AG09309 (cell line): ENCODE data around the gene IQGAP2.

ENCODE experiments used
- DNase-seq: peaks from one replicate; pipeline ENCODE4 v3.0.0-alpha.2; 2010; ENCODE audit warnings: low read depth
- H3K4me3 ChIP-seq: 2 replicates; pipeline ENCODE4 v1.5.1; 2011; ENCODE audit warnings: mild to moderate bottlenecking, low read depth, low read length, moderate library complexity; ENCODE audit not compliant: control insufficient read depth
- TF ChIP-seq, protein P1 (sequence below): IDR thresholded peaks from 2 replicates; pipeline ENCODE4 v1.5.1; 2011; ENCODE audit warnings: mild to moderate bottlenecking, low read depth, low read length, inconsistent platforms; ENCODE audit not compliant: insufficient read depth, control insufficient read depth; ENCODE audit errors: missing control alignments

IQGAP2 gene

DNA sequence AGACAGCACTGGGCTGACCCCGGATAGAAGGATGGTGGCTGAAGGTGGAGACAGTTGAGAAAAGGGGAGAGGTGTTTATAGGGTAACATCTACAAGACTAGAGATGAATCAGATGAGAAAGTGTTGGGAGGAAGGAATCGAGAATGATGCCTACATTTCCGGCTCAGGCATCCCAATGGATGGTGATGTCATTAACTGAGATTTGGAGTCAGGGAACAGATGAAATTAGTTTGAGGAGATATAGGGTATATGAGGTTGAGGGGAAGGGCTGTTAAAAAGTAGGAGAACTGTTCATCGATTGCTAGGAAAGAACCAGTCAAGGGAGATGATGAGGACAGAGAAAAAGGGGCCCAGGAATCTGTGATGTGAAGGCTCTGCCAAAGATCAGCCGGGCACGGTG, 24.7 kb upstream of the IQGAP2 start:
- TF ChIP-seq, protein P1, sequence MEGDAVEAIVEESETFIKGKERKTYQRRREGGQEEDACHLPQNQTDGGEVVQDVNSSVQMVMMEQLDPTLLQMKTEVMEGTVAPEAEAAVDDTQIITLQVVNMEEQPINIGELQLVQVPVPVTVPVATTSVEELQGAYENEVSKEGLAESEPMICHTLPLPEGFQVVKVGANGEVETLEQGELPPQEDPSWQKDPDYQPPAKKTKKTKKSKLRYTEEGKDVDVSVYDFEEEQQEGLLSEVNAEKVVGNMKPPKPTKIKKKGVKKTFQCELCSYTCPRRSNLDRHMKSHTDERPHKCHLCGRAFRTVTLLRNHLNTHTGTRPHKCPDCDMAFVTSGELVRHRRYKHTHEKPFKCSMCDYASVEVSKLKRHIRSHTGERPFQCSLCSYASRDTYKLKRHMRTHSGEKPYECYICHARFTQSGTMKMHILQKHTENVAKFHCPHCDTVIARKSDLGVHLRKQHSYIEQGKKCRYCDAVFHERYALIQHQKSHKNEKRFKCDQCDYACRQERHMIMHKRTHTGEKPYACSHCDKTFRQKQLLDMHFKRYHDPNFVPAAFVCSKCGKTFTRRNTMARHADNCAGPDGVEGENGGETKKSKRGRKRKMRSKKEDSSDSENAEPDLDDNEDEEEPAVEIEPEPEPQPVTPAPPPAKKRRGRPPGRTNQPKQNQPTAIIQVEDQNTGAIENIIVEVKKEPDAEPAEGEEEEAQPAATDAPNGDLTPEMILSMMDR = no peak
- DNase-seq = no peak
- no peak overlapping the region for H3K4me3 ChIP-seq

DNA sequence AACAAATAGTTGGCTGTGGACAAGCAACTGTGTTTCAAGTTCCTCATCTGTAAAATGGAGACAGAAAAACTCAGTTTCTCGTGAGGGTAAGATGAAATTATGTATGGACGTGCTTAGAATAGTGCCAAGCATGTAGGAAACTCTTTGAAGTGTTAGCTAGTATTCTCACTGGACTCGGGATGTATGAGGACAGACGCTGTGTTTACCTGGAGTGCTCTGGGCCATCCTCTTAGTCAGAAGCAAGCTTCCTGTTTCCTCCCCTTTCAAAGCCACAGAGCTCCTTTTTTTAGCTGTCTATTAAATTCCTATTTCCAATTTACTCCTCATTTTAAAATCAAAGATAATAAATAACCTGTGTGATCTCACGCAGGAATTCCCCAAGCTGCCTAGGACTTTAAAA, 23.8 kb upstream of the IQGAP2 start:
- no peak for DNase-seq
- no peak overlapping the region for H3K4me3 ChIP-seq
- TF ChIP-seq, protein P1 = no peak

DNA sequence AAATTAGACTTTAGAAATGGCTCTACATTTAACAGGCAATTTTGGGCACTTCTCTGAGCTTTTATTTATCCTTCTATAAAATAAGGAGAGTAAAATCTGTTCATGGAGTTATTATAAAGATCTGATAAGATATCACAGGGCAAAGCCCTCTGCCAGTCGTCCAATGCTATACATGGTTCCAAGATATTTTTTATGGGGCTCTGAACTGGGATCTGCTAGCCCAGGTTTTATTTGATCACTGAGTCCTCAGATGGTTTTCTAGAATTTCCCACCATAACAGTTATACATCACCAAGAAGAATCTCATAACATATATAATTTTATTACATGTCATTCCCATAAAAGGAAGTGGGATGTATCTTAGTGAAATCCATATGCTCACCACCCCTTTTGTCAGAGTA, 23.2 kb upstream of the IQGAP2 start:
- no peak overlapping the region for H3K4me3 ChIP-seq
- TF ChIP-seq, protein P1 = no peak
- no peak for DNase-seq

DNA sequence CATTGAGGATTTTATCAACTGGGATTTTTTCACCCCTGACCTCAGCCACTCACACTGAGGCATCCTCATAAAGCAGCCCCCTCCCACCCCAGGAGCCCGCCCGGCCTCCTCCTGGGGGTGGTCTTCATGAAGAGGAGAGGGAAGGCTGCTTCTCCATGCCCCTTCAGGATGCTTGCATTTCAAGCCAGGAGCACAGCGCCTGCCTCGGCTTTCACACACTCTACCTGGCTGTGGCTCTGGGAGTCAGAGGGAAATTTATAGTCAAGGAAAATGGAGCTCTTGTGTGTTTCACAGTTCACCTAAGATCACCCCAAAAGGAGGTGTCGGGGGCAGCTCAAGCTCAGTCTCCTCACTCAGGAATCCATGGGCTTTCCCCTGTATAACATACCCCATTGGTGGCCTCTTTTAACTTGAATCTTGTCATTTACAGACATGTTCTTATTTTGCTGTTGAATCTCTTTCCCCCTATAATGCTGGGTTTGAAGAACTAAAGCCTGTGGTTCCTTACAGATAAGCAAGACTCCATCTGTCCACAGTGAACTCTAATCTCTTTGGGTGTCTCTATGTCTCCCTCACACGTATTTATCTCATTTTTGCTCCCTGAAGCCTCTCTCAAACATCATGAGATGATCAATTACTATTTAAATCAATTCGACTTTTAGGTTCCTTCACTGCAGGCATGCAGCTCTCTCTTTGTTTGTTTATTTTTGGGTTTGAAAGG, 22.6 kb upstream of the IQGAP2 start:
- TF ChIP-seq, protein P1 = no peak

DNA sequence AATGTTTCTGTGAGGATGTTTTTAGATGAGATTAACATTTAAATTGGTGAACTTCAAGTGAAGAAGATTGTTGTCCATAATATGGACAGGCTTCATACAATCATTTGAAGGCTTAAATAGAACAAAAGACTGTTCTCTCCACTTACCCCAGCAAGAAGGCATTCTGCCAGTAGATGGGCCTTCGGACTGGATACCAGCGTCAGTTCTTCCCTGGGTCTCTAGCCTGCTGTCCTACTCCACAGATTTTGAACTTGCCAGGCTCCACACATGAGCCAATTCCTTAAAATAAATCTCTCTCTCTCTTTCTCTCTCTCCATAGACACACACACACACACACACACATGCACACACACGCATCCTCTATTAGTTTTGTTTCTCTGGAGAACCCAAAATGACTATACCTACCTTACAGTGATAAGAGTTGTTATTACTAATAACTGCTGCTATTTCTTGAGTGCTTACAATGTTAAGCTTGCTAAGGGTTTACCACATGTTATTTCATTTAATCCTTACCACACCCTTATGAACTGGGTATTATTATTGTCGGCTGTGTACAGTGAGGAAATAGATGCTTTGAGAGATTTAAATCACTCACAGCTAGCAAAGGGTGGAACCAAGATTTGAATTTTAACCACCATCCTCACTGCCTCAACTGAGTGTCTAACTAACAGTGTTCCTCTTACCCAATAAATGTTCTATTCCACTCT, 19.8 kb upstream of the IQGAP2 start:
- no peak for DNase-seq
- H3K4me3 ChIP-seq = no peak overlapping the region
- TF ChIP-seq, protein P1 = no peak

More for the DNA sequence above, 22.6 kb upstream of the IQGAP2 start:
- DNase-seq = no peak
- H3K4me3 ChIP-seq = no peak overlapping the region

DNA sequence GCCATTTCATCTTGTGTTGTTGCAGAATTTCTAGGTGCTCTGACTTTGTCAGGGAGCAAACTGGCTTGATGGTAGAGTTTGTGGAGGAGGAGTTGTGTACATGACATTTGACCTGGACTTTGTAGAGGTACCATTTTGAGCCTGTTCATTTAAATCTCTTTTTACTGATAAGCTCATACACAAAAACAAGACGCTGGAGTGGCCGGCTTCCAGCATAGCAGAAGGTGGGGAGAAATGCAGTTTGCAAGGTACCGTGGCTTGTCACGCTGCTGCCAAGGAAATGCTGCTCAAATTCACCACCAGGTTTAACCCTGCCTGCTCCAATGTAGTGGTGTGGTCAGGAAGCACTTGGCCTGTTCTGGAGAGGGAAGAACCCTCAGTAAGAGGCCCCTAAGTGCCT, 18.9 kb upstream of the IQGAP2 start:
- TF ChIP-seq, protein P1 = no peak
- H3K4me3 ChIP-seq = no peak overlapping the region
- DNase-seq = no peak
